HL-60 (cell line): ENCODE results near the gene KLHL36.

Source experiments
- DNase-seq, 2 experiments: peaks; one replicate each; pipeline ENCODE4 v3.0.0-alpha.2; 2010 to 2020; ENCODE audit warnings: low read depth in 1 of 2, low spot score in 1 of 2
- H3K27ac ChIP-seq: fragments of 250-450 bp; sonication (Bioruptor Pico); replicated peaks from 2 replicates; pipeline ENCODE4 v1.5.1; 2020; ENCODE audit warnings: mild to moderate bottlenecking, moderate library complexity
- H3K27me3 ChIP-seq: fragments of 250-450 bp; sonication (Bioruptor Pico); 2 replicates; pipeline ENCODE4 v1.5.1; 2021; ENCODE audit warnings: mild to moderate bottlenecking, moderate library complexity; ENCODE audit not compliant: insufficient read depth, poor library complexity, severe bottlenecking
- H3K4me3 ChIP-seq: replicated peaks from 2 replicates; pipeline ENCODE4 v1.5.1; 2011; ENCODE audit warnings: mild to moderate bottlenecking, control low read depth, low read length; ENCODE audit not compliant: insufficient read depth
- CTCF ChIP-seq: IDR thresholded peaks from one replicate; pipeline ENCODE4 v1.5.1; 2011; ENCODE audit warnings: low read length, control low read depth, inconsistent platforms; ENCODE audit not compliant: insufficient read depth
- GABPA ChIP-seq: IDR thresholded peaks from 2 replicates; pipeline ENCODE4 v1.6.1; 2012; ENCODE audit warnings: low read depth
- POLR2AphosphoS5 ChIP-seq: IDR thresholded peaks from 2 replicates; pipeline ENCODE4 v1.6.1; 2012; ENCODE audit warnings: low read depth
- REST ChIP-seq: IDR thresholded peaks from 2 replicates; pipeline ENCODE4 v1.6.1; 2012; ENCODE audit warnings: low read depth; ENCODE audit not compliant: insufficient replicate concordance
- SPI1 ChIP-seq: IDR thresholded peaks from 2 replicates; pipeline ENCODE4 v1.6.1; 2012; ENCODE audit warnings: low read depth, mild to moderate bottlenecking, borderline replicate concordance

KLHL36 gene

GRCh38 chr16:84654998-84655397, 6.7 kb downstream of the KLHL36 start:
- DNase-seq, result no peak
- no peaks in the 10 kb centered on the region for H3K27me3 ChIP-seq

GRCh38 chr16:84656649-84657048, 8.3 kb downstream of the KLHL36 start:
- no peaks in the 10 kb centered on the region for H3K27me3 ChIP-seq
- TF ChIP-seq SPI1 (no peak), CTCF (no peak), POLR2AphosphoS5 (no peak), GABPA (no peak), REST (no peak)
- H3K4me3 ChIP-seq, result no peak overlapping the region
- no peak overlapping the region for H3K27ac ChIP-seq
- DNase-seq, result no peak

More at GRCh38 chr16:84654998-84655397, 6.7 kb downstream of the KLHL36 start:
- Histone ChIP-seq H3K27ac (no peak overlapping the region), H3K4me3 (no peak overlapping the region)
- TF ChIP-seq POLR2AphosphoS5, result no peak
- no peak for TF ChIP-seq CTCF

- no peak overlapping the region for H3K27ac ChIP-seq
- no peak for DNase-seq
- TF ChIP-seq GABPA (no peak), SPI1 (no peak), POLR2AphosphoS5 (no peak), CTCF (no peak), REST (no peak)
- H3K27me3 ChIP-seq, result no peaks in the 10 kb centered on the region
- no peak overlapping the region for H3K4me3 ChIP-seq
Observed at GRCh38 chr16:84657229-84657837, 9.0 kb downstream of the KLHL36 start.

- Histone ChIP-seq H3K27ac (no peak overlapping the region), H3K27me3 (no peaks in the 10 kb centered on the region), H3K4me3 (no peak overlapping the region)
- DNase-seq, result no peak
- TF ChIP-seq REST, result no peak
- TF ChIP-seq SPI1, result no peak
- no peak for TF ChIP-seq CTCF
- no peak for TF ChIP-seq GABPA
- TF ChIP-seq POLR2AphosphoS5, result no peak
Observed at GRCh38 chr16:84658690-84659089, 10.4 kb downstream of the KLHL36 start.
